OCI-LY7 (cell line): ENCODE data around the gene PAGE3. TPM values are rescaled to one million over a fixed set of nuclear protein-coding genes. Genes with fewer than 3 reads are reported as not detected.

ENCODE experiments used
- BruUV-seq: library from RNA; stranded (reverse); fragments of 400-500 nt; replicated peaks from 2 replicates; lab custom pipeline; 2021; lab: Mats Ljungman, UMichigan
- CTCF ChIA-PET: fragments of 300-600 bp; sonication (Branson Sonifier 250); formaldehyde crosslinking; loops from one replicate; lab custom pipeline; 2022; ENCODE audit warnings: antibody characterized with exemption; ENCODE audit not compliant: unreplicated experiment; lab: Charles Lee
- POLR2A ChIA-PET: fragments of 300-600 bp; sonication (Branson Sonifier 250); formaldehyde crosslinking; loops from one replicate; lab custom pipeline; 2022; ENCODE audit warnings: antibody characterized with exemption; lab: Charles Lee
- DNase-seq: peaks from one replicate; pipeline ENCODE4 v3.0.0-alpha.2; 2015; ENCODE audit warnings: low spot score
- H2AFZ ChIP-seq: fragments of 200-600 bp; sonication (generic), shearing (Covaris generic); 2 replicates; pipeline ENCODE4 v1.6.1; 2014; ENCODE audit warnings: mild to moderate bottlenecking, antibody characterized with exemption, low read length, moderate library complexity
- H3K27ac ChIP-seq: fragments of 200-600 bp; sonication (generic); 2 replicates; pipeline ENCODE4 v1.5.1; 2014; ENCODE audit warnings: mixed run types, low read depth, mild to moderate bottlenecking, moderate library complexity, low read length, inconsistent platforms; ENCODE audit not compliant: poor library complexity, severe bottlenecking
- H3K36me3 ChIP-seq: fragments of 200-600 bp; sonication (generic); 2 replicates; pipeline ENCODE4 v1.6.1; 2014; ENCODE audit warnings: mild to moderate bottlenecking, antibody characterized with exemption, low read length, moderate library complexity, mixed read lengths; ENCODE audit not compliant: insufficient read depth
- H3K4me1 ChIP-seq: fragments of 200-600 bp; sonication (generic); 2 replicates; pipeline ENCODE4 v1.5.1; 2014; ENCODE audit warnings: mild to moderate bottlenecking, low read length; ENCODE audit not compliant: insufficient read depth, poor library complexity, severe bottlenecking
- H3K4me2 ChIP-seq: fragments of 200-600 bp; sonication (generic); 2 replicates; pipeline ENCODE4 v1.6.1; 2014; ENCODE audit warnings: mild to moderate bottlenecking, low read length
- H3K4me3 ChIP-seq: fragments of 200-600 bp; sonication (generic); 2 replicates; pipeline ENCODE4 v1.5.1; 2014; ENCODE audit warnings: mild to moderate bottlenecking, low read depth, low read length; ENCODE audit not compliant: poor library complexity, severe bottlenecking
- H3K79me2 ChIP-seq: fragments of 200-600 bp; sonication (generic); 2 replicates; pipeline ENCODE4 v1.6.1; 2016; ENCODE audit warnings: low read depth, mild to moderate bottlenecking, low read length, moderate library complexity, mixed read lengths; ENCODE audit not compliant: insufficient read depth
- H3K9me2 ChIP-seq: fragments of 200-600 bp; sonication (generic); 2 replicates; pipeline ENCODE4 v1.6.1; 2016; ENCODE audit warnings: mild to moderate bottlenecking, low read length, mixed read lengths; ENCODE audit not compliant: insufficient read depth
- H3K9me3 ChIP-seq: fragments of 200-600 bp; sonication (generic); 2 replicates; pipeline ENCODE4 v1.6.1; 2014; ENCODE audit warnings: mild to moderate bottlenecking, mixed run types, low read length, mixed read lengths
- H4K20me1 ChIP-seq: fragments of 200-600 bp; sonication (generic); 2 replicates; pipeline ENCODE4 v1.6.1; 2014; ENCODE audit warnings: mild to moderate bottlenecking, antibody characterized with exemption, low read length, moderate library complexity, mixed read lengths; ENCODE audit not compliant: insufficient read depth
- EZH2phosphoT487 ChIP-seq: fragments of 200-600 bp; sonication (generic); IDR thresholded peaks from 2 replicates; pipeline ENCODE4 v1.6.1; 2018; ENCODE audit warnings: low read depth, borderline replicate concordance, mild to moderate bottlenecking, mixed run types, antibody characterized with exemption, low read length, moderate library complexity, mixed read lengths
- intact Hi-C: fragments of 100-400 bp; cut with micrococcal nuclease; formaldehyde crosslinking; loops from one replicate; pipeline ENCODE4 v1.10.0; 2022; ENCODE audit not compliant: unreplicated experiment
- total RNA-seq, 2 experiments: library from RNA; depleted of rRNA in 1 of 2; stranded (reverse); fragments of >200 nt in 1 of 2; shearing (Covaris generic) in 1 of 2; gene quantifications; 2 replicates each; pipeline ENCODE4 v1.2.3, GENCODE V29; 2014 to 2022
- TF ChIP-seq, protein P1 (sequence below): fragments of 200-600 bp; sonication (generic); conservative IDR thresholded peaks from 2 replicates; pipeline ENCODE4 v1.5.1; 2014; ENCODE audit warnings: mild to moderate bottlenecking, antibody characterized with exemption, low read length, moderate library complexity, mixed read lengths

The PAGE3 gene
- total RNA-seq, 2 experiments from 2014 or later: not detected

DNA sequence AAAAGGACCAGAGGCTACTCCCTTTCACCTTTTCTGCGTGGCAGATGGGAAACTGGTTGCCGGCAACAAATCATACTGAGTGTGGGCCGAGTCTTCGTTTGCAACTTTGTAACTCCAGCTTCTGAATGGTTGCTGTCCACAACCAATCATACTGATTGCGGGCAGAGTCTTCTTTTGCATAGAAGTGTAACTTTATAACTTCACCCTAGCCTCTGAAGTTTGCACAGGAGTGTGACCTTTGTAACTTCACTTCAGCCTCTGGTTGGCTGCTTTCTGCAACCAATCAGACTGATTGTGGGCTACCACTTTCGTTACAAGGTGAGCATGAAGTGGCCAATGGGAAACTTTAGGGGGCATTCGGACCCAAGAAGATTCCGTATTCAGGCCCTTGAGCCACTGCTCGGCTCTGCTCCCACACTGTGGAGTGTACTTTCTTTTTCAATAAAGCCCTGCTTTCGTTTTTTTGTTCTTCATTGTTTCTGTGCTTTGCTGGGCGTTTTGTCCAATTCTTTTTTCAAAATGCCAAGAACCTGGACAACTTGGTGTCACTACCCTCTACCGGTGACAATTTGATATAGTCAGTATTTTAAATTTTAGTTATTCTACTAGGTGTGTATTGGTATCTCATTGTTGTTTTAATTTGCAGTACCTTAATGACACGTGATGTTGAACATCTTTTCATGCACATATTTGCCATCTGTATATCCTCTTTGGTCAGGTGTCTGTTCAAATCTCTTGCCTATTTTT lies 53.6 kb downstream of the PAGE3 start:
- H2AFZ ChIP-seq: no peak overlapping the region
- BruUV-seq: no TSS peak
- H3K4me2 ChIP-seq: no peak overlapping the region

More for the DNA sequence above, 53.6 kb downstream of the PAGE3 start:
- Histone ChIP-seq H3K4me3 (no peak overlapping the region), H3K79me2 (no peaks in the 10 kb centered on the region), H3K27ac (no peak overlapping the region), H3K9me2 (no peaks in the 10 kb centered on the region), H4K20me1 (no peaks in the 10 kb centered on the region), H3K36me3 (no peaks in the 10 kb centered on the region), H3K4me1 (no peaks in the 10 kb centered on the region), H3K9me3 (no peaks in the 10 kb centered on the region)
- intact Hi-C loops: no loop called here
- no peak for TF ChIP-seq EZH2phosphoT487
- TF ChIP-seq, protein P1, sequence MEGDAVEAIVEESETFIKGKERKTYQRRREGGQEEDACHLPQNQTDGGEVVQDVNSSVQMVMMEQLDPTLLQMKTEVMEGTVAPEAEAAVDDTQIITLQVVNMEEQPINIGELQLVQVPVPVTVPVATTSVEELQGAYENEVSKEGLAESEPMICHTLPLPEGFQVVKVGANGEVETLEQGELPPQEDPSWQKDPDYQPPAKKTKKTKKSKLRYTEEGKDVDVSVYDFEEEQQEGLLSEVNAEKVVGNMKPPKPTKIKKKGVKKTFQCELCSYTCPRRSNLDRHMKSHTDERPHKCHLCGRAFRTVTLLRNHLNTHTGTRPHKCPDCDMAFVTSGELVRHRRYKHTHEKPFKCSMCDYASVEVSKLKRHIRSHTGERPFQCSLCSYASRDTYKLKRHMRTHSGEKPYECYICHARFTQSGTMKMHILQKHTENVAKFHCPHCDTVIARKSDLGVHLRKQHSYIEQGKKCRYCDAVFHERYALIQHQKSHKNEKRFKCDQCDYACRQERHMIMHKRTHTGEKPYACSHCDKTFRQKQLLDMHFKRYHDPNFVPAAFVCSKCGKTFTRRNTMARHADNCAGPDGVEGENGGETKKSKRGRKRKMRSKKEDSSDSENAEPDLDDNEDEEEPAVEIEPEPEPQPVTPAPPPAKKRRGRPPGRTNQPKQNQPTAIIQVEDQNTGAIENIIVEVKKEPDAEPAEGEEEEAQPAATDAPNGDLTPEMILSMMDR: no peak
- DNase-seq: no peak
- CTCF ChIA-PET: no interaction called here
- POLR2A ChIA-PET: no interaction called here

Other genes starting within 250 kb of the PAGE3 start
- gene ALAS2, start 233.9 kb downstream of the PAGE3 start, total RNA-seq (2014; rRNA removed; shearing (Covaris generic)): not detected in 2 replicates
- gene ALAS2, start 233.9 kb downstream of the PAGE3 start, total RNA-seq (2022): not detected in 2 replicates
- not detected in 2 replicates for gene PAGE2B, start 189.9 kb downstream of the PAGE3 start, total RNA-seq (2014; rRNA removed; shearing (Covaris generic))
- gene PAGE2B, start 189.9 kb downstream of the PAGE3 start, total RNA-seq (2022): not detected in 2 replicates
- not detected in 2 replicates for gene PAGE2, start 175.9 kb downstream of the PAGE3 start, total RNA-seq (2014; rRNA removed; shearing (Covaris generic))
- gene PAGE2, start 175.9 kb downstream of the PAGE3 start, total RNA-seq (2022): not detected in 2 replicates
- not detected in 2 replicates for gene PAGE5, start 44.6 kb downstream of the PAGE3 start, total RNA-seq (2014; rRNA removed; shearing (Covaris generic))
- not detected in 2 replicates for gene PAGE5, start 44.6 kb downstream of the PAGE3 start, total RNA-seq (2022)
- gene MAGEH1, start 187.2 kb upstream of the PAGE3 start, total RNA-seq (2014; rRNA removed; shearing (Covaris generic)): 16.9 and 19.7 TPM in 2 replicates
- gene MAGEH1, start 187.2 kb upstream of the PAGE3 start, total RNA-seq (2022): 10.4 and 10.8 TPM in 2 replicates
- gene USP51, start 224.9 kb upstream of the PAGE3 start, total RNA-seq (2014; rRNA removed; shearing (Covaris generic)): 1.7 and 2.4 TPM in 2 replicates
- 2.7 and 2.9 TPM in 2 replicates for gene USP51, start 224.9 kb upstream of the PAGE3 start, total RNA-seq (2022)